HG03439 (cell line): Measurements from ENCODE around the gene PLVAP.
A peak's percentile ranks its signal among the peaks of the same experiment; 100 is the strongest.

Experiments
- ATAC-seq: cut with Tn5 transposase; IDR thresholded peaks from one replicate; pipeline ENCODE4 v1.9.1; 2021; ENCODE audit warnings: mild to moderate bottlenecking, moderate library complexity; ENCODE audit not compliant: unreplicated experiment

Gene PLVAP

DNA sequence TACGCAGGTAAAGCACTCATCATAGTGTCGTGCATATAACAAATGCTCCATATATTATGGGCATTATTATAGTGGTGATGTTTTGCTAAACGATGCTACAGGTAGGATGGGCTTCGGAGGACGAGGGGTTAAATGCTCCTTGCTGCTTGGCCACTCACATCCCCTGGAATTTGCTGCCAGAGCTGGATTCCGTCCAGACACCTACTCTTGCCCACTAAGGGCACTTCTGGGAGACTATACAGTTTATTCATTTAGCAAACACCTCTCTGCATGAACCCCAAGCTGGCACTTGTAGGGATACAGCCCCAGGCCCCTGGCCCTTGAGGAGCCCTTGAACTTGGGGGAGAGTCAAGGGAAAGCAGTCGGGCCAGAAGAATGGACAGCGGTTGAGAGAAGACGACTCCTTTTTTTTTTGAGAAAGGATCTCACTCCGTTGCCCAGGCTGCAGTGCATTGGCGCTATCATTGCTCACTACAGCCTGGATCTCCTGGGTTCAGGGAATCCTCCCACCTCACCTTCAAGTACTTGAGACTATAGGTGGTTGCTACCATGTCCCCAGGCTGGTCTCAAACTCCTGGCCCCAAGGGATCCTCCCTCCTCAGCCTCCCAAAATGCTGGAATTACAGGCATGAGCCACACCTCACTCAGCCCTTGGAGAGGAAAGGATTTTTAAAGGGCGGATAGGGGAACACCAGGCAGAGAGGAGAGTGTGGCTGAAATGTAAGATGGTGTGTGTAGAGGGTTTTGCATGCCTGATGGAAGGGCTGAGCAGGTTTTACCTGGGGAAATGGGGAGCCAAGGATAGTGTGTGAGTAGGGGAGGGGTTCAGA, 72.5 kb downstream of the PLVAP start:
- ATAC-seq, result no peak

GRCh38 chr19:17303940-17304267, 73.2 kb downstream of the PLVAP start:
- ATAC-seq, result no peak

DNA sequence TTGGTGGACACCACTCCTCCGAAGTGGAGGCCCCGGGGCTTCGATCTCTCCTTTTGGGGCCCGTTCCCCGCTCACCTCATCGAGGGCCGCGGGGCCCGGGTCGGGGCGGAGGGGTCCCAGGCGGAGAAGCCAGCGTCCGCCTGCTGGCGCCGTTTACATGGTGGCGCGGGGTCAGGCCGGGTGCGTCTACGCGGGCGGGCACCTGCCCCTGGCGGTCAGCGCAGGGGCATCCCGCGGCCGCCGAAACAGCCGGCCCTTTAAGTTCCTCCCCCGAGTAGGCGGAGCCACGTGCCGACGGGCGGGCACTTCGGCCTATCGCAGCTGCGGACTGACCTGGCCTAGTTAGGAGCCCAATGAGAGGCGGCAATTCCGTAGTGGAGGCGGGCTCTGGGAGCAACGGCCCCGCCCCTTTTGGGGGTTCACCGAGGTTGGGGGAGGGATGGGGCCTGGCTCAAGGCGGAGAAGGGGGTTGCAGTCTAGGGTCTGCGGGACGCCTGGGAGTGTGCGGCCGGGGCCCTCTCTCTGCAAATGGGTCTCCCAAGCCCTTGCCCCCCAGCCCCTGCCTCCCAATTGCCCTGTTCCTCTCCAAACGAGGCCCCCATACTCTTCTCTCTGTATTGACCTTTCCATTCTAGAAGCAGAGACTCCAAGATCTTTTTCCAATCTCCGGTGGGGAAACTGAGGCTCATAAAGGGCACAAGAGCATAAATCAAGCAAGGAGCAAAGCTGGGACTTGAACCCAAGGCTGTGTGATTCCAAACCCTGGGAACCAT, 73.8 kb downstream of the PLVAP start, which contains the start of gene ABHD8:
TSS of gene ABHD8 (minus strand) at position 259 of the 773 bp plus-strand sequence. CDS start 1,809 bp downstream, outside the sequence.
- peak; percentile 46 for ATAC-seq

DNA sequence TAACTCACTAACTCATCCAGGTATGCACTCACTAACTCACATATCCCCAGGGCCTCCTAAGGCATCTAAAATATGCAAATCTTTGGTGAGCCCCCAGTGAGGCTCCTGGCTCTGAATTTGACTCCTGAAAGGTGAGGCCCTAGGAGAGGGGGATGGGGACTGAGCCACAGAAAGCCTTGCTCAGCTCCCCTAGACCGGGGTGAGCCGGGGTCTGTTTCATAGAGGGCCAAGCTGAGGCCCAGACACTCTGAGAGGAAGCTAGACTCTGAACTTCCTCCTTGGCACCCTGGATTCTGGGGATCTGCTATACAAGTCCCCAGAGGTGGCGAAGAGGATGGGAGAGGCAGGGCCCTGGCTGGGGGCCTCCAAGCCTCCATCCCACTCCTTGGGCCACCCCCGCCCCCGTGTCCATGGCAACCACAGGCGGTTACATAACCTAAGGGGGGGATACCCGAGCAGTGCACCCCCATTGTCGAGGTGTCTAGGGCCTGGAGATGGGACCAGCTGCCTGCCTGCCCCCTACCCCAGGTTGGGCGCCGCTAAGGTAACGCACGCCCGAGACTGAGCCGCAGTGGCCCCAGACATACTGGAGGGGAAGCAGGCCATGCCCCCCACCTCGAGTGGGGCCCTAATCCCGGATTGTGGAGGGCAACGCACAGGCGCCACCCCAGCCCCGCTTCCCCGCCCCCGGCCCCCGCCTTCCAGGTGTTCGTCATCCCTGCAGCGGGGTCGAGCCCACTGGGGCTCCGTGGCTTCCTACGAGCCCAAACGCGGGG, 74.6 kb downstream of the PLVAP start:
- no peak for ATAC-seq
